GM12875 (cell line): ENCODE data around the gene NUF2.

Experiments
- H3K4me3 ChIP-seq: one replicate; pipeline ENCODE4 v1.5.1; 2011; ENCODE audit warnings: low read depth, low read length, control low read depth
- TF ChIP-seq, protein P1 (sequence below): IDR thresholded peaks from 2 replicates; pipeline ENCODE4 v1.5.1; 2011; ENCODE audit warnings: low read depth, mild to moderate bottlenecking, control low read depth, inconsistent platforms, low read length, moderate library complexity, borderline replicate concordance; ENCODE audit not compliant: insufficient read depth

The NUF2 gene

DNA sequence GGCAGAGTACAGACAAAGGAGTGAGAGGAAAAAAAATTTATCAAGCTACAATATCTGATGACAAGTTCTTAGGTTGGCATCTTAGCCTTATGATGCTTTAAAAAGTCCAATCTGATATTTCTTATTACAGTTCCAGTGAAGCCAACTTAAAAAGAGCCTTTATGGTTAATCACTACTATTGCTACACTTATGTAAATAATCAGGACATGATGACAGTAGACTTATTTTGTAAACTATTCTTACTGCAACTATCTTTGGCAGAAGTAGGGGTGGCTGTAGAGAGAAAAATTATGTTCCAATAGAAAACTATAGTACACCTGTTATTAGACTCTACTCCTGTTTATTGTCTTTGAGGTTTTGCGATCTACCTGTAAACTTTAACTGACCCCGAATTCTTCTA, 25.8 kb upstream of the NUF2 start:
- H3K4me3 ChIP-seq, result no peak overlapping the region
- TF ChIP-seq, protein P1, sequence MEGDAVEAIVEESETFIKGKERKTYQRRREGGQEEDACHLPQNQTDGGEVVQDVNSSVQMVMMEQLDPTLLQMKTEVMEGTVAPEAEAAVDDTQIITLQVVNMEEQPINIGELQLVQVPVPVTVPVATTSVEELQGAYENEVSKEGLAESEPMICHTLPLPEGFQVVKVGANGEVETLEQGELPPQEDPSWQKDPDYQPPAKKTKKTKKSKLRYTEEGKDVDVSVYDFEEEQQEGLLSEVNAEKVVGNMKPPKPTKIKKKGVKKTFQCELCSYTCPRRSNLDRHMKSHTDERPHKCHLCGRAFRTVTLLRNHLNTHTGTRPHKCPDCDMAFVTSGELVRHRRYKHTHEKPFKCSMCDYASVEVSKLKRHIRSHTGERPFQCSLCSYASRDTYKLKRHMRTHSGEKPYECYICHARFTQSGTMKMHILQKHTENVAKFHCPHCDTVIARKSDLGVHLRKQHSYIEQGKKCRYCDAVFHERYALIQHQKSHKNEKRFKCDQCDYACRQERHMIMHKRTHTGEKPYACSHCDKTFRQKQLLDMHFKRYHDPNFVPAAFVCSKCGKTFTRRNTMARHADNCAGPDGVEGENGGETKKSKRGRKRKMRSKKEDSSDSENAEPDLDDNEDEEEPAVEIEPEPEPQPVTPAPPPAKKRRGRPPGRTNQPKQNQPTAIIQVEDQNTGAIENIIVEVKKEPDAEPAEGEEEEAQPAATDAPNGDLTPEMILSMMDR, result no peak

DNA sequence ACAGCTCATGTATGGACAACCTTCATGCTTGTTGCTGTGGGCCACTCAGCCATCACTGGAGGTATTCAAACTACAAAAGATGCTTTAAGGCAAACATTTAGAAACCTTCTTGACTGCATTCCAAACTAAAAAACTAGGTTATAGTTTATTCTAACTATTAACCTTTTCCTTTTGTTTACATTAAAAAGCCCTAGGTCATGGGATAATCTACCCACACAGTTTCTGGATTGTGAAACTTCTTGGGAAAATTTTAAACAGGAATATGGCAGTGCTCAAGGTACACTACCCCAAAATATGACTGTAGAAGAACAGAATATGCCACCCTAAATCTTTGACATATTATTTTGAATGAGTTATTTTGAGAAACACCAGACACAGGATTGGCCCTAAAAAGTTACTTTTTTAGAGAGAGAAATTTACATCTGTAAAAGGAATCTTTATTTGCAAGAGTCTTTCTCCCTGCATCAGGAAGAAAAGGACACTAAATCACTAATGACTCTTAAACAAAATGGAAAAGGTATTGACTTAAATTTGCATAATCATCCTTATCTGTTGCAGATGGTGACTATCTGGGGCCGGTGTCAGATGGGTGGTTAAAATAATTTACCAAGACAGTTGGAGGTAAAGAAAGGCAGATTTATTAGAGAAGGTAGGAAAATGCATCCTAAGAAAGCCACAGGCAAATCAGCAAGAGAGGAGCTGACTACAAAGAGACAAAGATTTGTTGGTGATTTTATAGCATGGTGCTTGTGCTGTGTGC, 25.1 kb upstream of the NUF2 start:
- H3K4me3 ChIP-seq, result no peak overlapping the region
- TF ChIP-seq, protein P1, result no peak

DNA sequence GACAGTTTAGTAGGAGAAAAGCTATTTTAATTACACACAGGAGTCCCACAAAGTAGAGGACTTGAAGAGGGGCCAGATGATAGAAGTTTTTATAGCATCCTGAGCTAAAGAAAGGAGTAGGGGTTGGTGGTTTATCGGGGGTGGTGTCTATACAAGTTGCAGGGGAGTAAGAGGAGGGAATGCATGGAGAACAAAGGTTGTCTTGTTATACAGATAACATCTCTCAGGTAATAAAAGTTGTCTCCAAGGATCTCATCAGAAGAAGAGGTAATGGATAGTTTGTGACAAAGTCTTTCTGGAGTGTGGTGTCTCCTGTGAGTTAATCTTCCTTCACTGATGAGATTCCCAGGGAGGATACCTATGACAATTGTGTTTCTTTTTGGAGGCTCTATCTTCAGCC, 23.4 kb upstream of the NUF2 start:
- no peak overlapping the region for H3K4me3 ChIP-seq
- TF ChIP-seq, protein P1, result no peak

DNA sequence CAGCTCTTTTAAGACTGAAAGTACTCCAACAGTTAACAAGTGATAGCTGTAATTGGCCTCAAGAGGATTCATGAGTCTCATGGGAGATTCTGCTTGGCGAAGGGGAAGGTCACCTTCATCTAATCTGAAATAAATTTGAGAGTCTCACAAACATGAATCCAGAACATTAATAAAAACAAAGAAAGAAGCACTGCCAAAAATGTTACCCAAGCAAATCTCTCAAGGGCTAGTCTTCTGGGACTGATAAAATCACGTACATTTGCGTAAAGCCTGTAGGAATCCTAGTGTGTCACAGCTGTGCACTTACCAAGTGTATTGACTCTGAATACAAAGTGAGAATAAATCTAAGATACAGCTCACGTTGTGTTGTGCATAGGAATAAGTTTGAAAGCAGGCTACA, 21.2 kb upstream of the NUF2 start:
- H3K4me3 ChIP-seq, result no peak overlapping the region
- TF ChIP-seq, protein P1, result no peak

DNA sequence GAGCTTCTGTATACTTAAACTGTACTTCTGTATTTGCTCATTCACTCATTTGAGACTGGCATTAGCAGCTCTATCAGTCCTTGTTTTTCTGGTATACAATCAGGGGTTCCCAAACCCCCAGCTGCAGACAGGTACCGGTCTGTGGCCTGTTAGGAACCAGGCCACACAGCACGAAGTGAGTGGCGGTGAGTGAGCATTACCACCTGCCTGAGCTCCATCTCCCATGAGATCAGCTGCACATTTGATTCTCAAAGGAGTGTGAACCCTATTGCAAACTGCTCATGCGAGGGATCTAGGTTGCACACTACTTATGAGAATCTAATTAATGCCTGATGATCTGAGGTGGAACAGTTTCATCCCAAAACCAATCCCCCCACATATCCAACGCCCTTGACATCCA, 18.2 kb upstream of the NUF2 start:
- TF ChIP-seq, protein P1, result no peak
- no peak overlapping the region for H3K4me3 ChIP-seq

DNA sequence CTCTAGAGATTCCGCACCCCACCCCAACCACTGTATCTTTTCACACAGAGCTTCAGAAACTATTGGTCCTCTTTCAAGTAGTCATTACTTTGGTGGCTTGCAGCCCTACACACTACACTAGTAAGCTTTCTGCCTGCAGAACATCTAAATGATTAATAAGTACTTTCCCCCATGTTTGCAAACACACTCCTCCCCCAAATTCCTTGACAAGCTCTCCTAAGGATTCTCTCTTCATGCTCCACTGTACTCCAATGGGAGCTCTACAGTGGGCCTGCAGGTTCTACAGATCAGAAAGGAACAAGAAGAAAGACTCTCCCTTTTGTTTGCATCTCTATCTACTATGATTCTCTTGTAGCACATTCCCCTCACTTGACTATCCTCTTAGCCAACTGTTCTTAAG, 16.3 kb upstream of the NUF2 start:
- TF ChIP-seq, protein P1, result no peak
- H3K4me3 ChIP-seq, result no peak overlapping the region

DNA sequence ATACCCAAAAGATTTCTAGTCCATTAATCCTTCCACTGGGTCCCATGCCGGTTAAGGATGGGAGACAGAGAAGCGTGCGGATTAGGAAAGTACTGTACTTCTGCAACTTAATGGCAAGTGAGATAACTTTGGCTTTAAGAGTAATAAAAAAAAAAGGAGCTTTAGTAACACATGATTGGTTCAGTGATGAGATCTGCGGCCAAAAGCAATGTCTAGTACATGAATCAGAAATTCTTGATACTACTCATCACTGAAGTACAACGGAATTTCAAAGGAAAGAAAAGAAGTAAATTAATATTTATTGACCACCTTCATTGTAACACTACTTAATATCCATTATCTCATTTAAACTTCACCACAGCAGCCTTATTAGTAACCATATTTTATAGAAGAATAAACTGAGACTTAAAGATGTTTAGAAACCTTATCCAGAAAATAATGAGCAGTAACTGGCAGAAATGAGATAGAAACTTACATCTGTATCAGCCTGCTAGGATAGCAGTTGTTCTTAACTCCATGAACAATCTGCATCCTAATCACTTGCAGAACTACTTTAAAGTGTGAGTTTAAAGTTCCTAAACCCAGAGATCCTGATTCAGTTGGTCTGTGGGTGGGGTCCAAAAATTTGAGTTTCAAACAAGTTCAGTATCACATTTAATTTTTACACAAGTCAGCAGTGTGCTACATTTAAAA, 14.1 kb upstream of the NUF2 start:
- TF ChIP-seq, protein P1, result no peak
- H3K4me3 ChIP-seq, result no peak overlapping the region
